ENCODE measurements around the gene ZFR.
"Not testable (repeated sequence)": the region's sequence is repeated elsewhere in the genome, so short reads cannot be mapped to it uniquely, and the experiment has no call there.

The ZFR gene

DNA sequence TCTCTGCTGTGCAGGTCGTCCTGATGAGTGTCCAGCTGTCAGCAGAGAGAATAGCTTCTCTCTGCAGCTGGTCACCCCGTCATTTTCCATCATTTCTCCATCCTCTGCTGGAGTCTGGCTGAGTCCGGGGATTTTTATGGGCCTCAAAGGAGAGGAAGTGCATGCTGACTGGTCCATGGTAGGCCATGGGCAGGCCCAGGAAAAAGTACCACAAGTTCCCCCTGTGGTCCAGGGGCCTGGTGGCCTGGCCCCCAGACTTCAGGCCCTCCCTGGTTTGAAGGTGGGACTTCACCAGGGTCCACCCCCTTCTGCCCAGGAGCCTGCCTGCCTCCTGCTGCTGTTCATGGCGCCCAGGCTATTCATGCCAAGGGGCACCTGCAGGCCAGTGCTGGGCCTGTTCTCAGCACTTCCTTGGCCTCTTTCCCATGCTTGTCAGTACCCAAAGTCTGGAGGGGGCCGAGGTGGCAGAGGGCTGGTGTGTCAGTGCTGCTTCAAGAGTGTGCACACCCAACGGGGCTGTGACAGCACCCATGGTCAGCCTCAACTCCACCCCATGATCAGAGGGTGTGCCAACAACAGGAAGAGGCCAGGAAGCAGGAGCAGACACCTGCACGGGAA, 124.5 kb downstream of the ZFR start:
- Histone ChIP-seq H3K27ac (ENCODE audit: insufficient read depth, low read length, poor library complexity, severe bottlenecking) (no peak overlapping the region), H3K4me3 (ENCODE audit: insufficient read depth, low read depth, low read length, poor library complexity, severe bottlenecking) (no peak overlapping the region), H3K27me3 (replicated peaks; ENCODE audit: control insufficient read depth, insufficient read depth, low read length, poor library complexity, severe bottlenecking) (no peaks in the 10 kb centered on the region), H3K9me3 (ENCODE audit: control insufficient read depth, low read length) (no peaks in the 10 kb centered on the region), H3K36me3 (ENCODE audit: control insufficient read depth, insufficient read depth, low read length) (no peaks in the 10 kb centered on the region), H3K4me1 (ENCODE audit: control insufficient read depth, insufficient read depth, low read length, poor library complexity, severe bottlenecking) (no peaks in the 10 kb centered on the region)
- no peak for DNase-seq

DNA sequence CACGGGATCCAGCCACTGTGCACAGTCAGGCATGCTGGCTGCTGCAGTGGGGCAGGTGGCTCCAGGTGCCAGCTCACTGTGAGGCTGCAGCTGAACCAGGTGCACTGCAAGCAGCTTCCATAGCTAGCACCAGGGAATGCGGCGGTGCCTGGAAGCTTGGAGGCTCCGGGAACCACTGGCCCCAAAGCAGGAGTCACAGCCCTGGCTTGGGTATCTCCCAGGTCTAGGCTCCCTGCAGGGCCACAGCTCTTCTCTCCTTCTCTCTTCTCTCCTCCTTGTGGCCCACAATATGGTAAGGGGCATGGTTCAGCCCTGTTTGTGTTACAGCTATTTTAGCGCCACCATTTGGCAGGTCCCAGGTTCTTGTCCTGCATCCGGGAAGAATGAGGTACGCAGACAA, 125.1 kb downstream of the ZFR start:
- H3K36me3 ChIP-seq (ENCODE audit: control insufficient read depth, insufficient read depth, low read length): no peaks in the 10 kb centered on the region
- no peaks in the 10 kb centered on the region for H3K9me3 ChIP-seq (ENCODE audit: control insufficient read depth, low read length)
- DNase-seq: no peak
- H3K4me3 ChIP-seq (ENCODE audit: insufficient read depth, low read depth, low read length, poor library complexity, severe bottlenecking): no peak overlapping the region
- H3K4me1 ChIP-seq (ENCODE audit: control insufficient read depth, insufficient read depth, low read length, poor library complexity, severe bottlenecking): no peaks in the 10 kb centered on the region
- H3K27ac ChIP-seq (ENCODE audit: insufficient read depth, low read length, poor library complexity, severe bottlenecking): no peak overlapping the region
- no peaks in the 10 kb centered on the region for H3K27me3 ChIP-seq (replicated peaks; ENCODE audit: control insufficient read depth, insufficient read depth, low read length, poor library complexity, severe bottlenecking)

DNA sequence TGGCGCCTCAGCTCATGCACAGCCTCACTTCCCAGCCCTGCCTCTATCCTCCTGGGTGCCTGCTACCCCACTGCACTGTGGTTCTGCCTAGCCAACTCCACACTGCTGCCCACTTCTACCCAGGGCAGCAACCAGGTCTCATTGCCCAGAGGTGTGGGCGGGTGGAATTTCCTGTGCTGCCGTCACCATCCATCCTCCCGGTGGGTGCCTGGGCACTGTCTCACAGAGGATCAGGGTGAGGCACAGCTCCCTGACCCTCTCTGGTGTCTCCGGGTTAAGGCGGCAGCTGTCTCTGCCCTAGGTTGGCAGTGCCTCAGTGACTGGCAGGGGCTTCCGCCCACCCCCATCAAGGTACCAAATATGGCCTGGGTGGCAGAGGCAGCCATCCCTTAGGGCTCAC, 127.5 kb downstream of the ZFR start:
- no peaks in the 10 kb centered on the region for H3K36me3 ChIP-seq (ENCODE audit: control insufficient read depth, insufficient read depth, low read length)
- H3K4me1 ChIP-seq (ENCODE audit: control insufficient read depth, insufficient read depth, low read length, poor library complexity, severe bottlenecking): peaks cover 1% of the 10 kb centered on the region
- no peak overlapping the region for H3K4me3 ChIP-seq (ENCODE audit: insufficient read depth, low read depth, low read length, poor library complexity, severe bottlenecking)
- no peak overlapping the region for H3K27ac ChIP-seq (ENCODE audit: insufficient read depth, low read length, poor library complexity, severe bottlenecking)
- no peaks in the 10 kb centered on the region for H3K9me3 ChIP-seq (ENCODE audit: control insufficient read depth, low read length)
- no peaks in the 10 kb centered on the region for H3K27me3 ChIP-seq (replicated peaks; ENCODE audit: control insufficient read depth, insufficient read depth, low read length, poor library complexity, severe bottlenecking)
- DNase-seq: no peak

DNA sequence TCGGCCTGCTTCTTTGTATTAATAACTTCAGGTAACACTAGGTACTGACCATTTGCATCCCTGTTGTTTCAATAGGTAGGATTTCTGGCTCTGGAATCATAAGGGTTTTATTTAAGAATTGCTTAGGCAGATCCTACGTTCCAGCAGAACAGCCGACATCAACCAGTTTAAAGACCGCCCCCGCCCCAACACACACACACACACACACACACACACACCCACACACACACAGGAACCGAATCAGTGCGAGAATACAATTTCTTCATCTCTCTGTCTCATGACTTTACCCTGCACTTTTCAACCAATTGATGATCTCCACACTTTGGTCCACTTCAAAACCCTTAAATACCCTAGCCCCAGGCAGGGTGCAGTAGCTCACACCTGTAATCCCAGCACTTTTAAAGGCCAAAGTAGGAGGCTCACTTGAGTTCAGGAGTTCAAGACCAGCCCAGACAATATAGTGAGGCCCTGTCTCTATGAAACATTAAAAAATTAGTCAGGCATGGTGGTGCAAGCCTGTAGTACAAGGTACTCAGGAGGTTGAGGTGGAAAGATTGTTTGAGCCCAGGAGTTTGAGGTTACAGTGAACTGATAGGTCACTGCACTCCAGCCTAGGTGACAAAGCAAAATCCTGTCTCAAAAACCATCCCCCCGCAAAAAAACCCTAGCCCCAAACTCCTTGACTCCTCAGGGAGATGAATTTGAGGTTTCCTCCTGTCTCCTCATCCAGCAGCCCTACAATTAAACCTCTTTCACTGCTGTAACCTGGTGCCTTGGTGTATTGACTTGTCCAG, 129.1 kb downstream of the ZFR start:
- no peak overlapping the region for H3K27ac ChIP-seq (ENCODE audit: insufficient read depth, low read length, poor library complexity, severe bottlenecking)

DNA sequence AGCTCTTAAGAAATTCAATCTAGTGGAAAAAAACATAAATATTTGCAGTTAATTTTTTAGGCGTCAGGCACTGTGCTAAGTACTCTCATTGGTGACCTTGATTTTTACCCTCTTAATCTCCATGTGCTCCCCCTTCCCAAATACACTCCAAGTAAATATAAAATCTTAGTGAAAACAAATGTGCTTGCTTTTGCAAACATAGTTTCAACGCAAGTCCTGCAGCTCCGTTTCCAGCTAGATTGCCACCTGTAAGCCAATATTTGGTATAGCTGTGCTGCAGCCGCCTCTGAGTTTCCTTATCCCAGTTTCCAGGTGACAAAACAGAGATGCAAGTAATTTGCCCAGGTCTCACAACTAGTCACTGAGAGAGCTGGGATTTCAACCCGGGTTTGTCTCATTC, 129.9 kb downstream of the ZFR start:
- H3K4me1 ChIP-seq (ENCODE audit: control insufficient read depth, insufficient read depth, low read length, poor library complexity, severe bottlenecking): peaks cover 7% of the 10 kb centered on the region
- no peaks in the 10 kb centered on the region for H3K27me3 ChIP-seq (replicated peaks; ENCODE audit: control insufficient read depth, insufficient read depth, low read length, poor library complexity, severe bottlenecking)
- no peaks in the 10 kb centered on the region for H3K9me3 ChIP-seq (ENCODE audit: control insufficient read depth, low read length)
- no peaks in the 10 kb centered on the region for H3K36me3 ChIP-seq (ENCODE audit: control insufficient read depth, insufficient read depth, low read length)
- H3K27ac ChIP-seq (ENCODE audit: insufficient read depth, low read length, poor library complexity, severe bottlenecking): no peak overlapping the region
- no peak overlapping the region for H3K4me3 ChIP-seq (ENCODE audit: insufficient read depth, low read depth, low read length, poor library complexity, severe bottlenecking)
- DNase-seq: no peak

More for the DNA sequence above, 129.1 kb downstream of the ZFR start:
- peaks cover 7% of the 10 kb centered on the region for H3K4me1 ChIP-seq (ENCODE audit: control insufficient read depth, insufficient read depth, low read length, poor library complexity, severe bottlenecking)
- no peak overlapping the region for H3K4me3 ChIP-seq (ENCODE audit: insufficient read depth, low read depth, low read length, poor library complexity, severe bottlenecking)
- H3K36me3 ChIP-seq (ENCODE audit: control insufficient read depth, insufficient read depth, low read length): no peaks in the 10 kb centered on the region
- no peak for DNase-seq
- no peaks in the 10 kb centered on the region for H3K9me3 ChIP-seq (ENCODE audit: control insufficient read depth, low read length)
- no peaks in the 10 kb centered on the region for H3K27me3 ChIP-seq (replicated peaks; ENCODE audit: control insufficient read depth, insufficient read depth, low read length, poor library complexity, severe bottlenecking)

DNA sequence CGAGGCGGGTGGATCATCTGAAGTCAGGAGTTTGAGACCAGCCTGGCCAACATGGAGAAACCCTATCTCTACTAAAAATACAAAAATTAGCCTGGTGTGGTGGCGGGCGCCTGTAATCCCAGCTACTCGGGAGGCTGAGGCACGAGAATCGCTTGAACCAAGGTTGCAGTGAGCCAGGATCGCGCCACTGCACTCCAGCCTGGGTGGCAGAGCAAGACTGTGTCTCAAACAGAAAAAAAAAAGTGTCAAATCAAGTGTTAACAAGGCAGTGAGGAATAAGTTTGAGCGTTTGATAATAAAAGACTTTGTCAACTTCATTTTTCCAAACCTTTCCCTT, 130.4 kb downstream of the ZFR start:
- not testable (repeated sequence) for H3K27me3 ChIP-seq (replicated peaks; ENCODE audit: control insufficient read depth, insufficient read depth, low read length, poor library complexity, severe bottlenecking); H3K9me3 ChIP-seq (ENCODE audit: control insufficient read depth, low read length); H3K36me3 ChIP-seq (ENCODE audit: control insufficient read depth, insufficient read depth, low read length); DNase-seq; H3K4me3 ChIP-seq (ENCODE audit: insufficient read depth, low read depth, low read length, poor library complexity, severe bottlenecking); H3K4me1 ChIP-seq (ENCODE audit: control insufficient read depth, insufficient read depth, low read length, poor library complexity, severe bottlenecking); H3K27ac ChIP-seq (ENCODE audit: insufficient read depth, low read length, poor library complexity, severe bottlenecking)

DNA sequence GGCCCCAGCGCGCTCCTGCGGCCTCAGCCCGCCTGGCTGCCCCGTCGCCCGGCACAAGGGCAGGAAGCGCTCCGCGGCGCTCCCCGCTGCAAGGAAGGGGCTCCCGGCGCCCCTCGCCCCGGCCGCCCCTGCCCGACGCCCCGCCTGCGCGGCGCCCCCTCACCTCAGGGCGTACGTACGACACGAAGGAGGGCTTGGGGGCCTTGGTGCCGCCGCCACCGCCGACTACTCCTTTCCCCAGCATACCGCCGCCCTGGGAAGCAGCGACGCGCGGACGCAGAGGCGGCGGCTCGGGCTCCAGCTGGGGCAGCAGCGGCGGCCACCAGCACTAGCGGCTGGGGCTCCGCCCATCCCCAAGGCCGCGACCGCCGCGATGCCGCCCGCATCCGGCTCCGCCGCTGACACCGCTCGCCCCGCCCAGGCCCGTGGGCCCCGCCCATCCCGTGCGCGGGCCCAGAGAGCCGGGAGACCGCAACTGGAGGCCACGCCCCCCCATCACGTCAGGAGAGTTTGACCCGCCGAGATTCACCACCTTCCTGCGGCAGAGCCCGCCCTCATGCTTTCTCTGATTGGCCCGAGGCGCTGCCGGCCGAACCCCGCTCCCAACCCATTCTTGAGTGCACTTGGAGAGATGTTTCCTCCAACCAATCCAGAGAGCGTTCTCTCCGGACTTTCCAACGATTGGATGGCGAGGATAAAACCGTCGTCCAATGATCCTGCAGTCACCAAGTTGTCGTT, 131.8 kb downstream of the ZFR start, which contains the start of gene MTMR12:
TSS of gene MTMR12 (minus strand) at position 345 of the 738 bp plus-strand sequence. CDS start at position 244, 101 bp downstream.
- H3K36me3 ChIP-seq (ENCODE audit: control insufficient read depth, insufficient read depth, low read length): no peaks in the 10 kb centered on the region
- DNase-seq: peak; percentile 99
- peak within 1 kb of the TSS; percentile 76 for H3K4me3 ChIP-seq (ENCODE audit: insufficient read depth, low read depth, low read length, poor library complexity, severe bottlenecking)
- H3K27ac ChIP-seq (ENCODE audit: insufficient read depth, low read length, poor library complexity, severe bottlenecking): peak within 1 kb of the TSS; percentile 77
- no peaks in the 10 kb centered on the region for H3K9me3 ChIP-seq (ENCODE audit: control insufficient read depth, low read length)
- no peaks in the 10 kb centered on the region for H3K27me3 ChIP-seq (replicated peaks; ENCODE audit: control insufficient read depth, insufficient read depth, low read length, poor library complexity, severe bottlenecking)
- peaks cover 7% of the 10 kb centered on the region for H3K4me1 ChIP-seq (ENCODE audit: control insufficient read depth, insufficient read depth, low read length, poor library complexity, severe bottlenecking)

DNA sequence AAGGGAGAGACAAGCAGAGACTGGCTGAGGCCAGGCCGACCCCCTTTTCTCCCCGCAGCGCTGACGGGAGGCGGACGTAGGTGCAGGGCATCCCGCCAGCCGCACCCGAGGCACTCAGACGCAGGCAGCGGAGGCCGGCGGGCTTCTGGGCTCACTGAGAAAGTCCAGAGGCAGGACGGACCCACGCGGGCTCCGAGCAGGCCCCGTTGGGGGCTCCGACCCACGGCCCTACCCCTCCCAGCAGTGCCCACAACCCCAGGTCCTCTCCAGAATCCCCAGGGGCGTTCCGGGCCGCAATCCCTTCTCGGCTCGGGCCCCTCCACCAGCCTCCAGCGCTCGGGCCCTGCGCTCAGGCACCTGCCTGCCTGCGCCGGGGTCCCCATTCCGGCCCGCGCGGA, 132.3 kb downstream of the ZFR start:
- Histone ChIP-seq H3K27ac (ENCODE audit: insufficient read depth, low read length, poor library complexity, severe bottlenecking) (peak overlapping the region; percentile 77), H3K4me1 (ENCODE audit: control insufficient read depth, insufficient read depth, low read length, poor library complexity, severe bottlenecking) (peaks cover 7% of the 10 kb centered on the region), H3K27me3 (replicated peaks; ENCODE audit: control insufficient read depth, insufficient read depth, low read length, poor library complexity, severe bottlenecking) (no peaks in the 10 kb centered on the region), H3K9me3 (ENCODE audit: control insufficient read depth, low read length) (no peaks in the 10 kb centered on the region), H3K4me3 (ENCODE audit: insufficient read depth, low read depth, low read length, poor library complexity, severe bottlenecking) (peak overlapping the region; percentile 76), H3K36me3 (ENCODE audit: control insufficient read depth, insufficient read depth, low read length) (no peaks in the 10 kb centered on the region)
- peak in 2 of 3 donors; percentile 4 to 21 for DNase-seq

DNA sequence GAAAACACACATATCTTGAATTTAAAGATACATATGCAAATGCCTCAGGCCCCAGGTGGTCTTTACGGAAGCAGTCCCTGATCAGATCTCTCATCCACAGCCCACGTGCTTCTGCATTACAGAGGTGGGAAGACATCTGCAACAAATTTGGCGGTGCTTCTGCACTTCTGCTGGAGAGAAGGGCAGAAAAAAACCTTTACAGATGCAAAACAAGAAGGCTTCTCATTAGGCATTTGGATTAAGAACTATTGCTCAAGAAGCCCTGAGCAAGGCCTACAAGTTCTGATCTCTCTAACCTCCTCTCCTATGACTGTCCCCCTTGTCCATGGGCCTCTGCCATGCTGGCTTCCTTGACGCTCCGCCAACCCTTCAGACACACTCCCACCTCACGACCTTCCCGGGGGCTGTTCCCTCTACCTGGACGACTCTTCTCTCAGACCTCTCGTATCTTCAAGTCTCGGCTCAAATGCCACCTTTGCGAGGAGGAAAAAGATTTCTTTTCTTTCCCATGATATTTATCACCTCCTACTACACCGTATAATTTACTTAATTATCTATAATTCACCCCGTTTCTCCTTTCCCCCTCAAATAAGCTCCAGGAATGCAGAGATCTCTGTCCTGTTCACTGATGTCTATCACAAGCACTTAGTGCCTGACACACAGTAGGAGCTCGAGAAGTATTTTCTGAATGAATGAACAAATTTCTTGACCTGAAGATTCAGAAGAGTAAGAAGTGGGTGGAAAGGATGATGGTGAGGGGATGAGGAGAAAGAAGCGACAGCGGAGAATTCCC, 132.9 kb downstream of the ZFR start:
- Histone ChIP-seq H3K27me3 (replicated peaks; ENCODE audit: control insufficient read depth, insufficient read depth, low read length, poor library complexity, severe bottlenecking) (no peaks in the 10 kb centered on the region), H3K9me3 (ENCODE audit: control insufficient read depth, low read length) (no peaks in the 10 kb centered on the region), H3K36me3 (ENCODE audit: control insufficient read depth, insufficient read depth, low read length) (no peaks in the 10 kb centered on the region), H3K4me3 (ENCODE audit: insufficient read depth, low read depth, low read length, poor library complexity, severe bottlenecking) (peak overlapping the region; percentile 76), H3K27ac (ENCODE audit: insufficient read depth, low read length, poor library complexity, severe bottlenecking) (peak overlapping the region; percentile 77), H3K4me1 (ENCODE audit: control insufficient read depth, insufficient read depth, low read length, poor library complexity, severe bottlenecking) (peaks cover 7% of the 10 kb centered on the region)
- no peak for DNase-seq

All from effector memory CD4-positive, alpha-beta T cell (primary cell).